ENCODE results near the gene HEPHL1. TPM values are rescaled to one million over a fixed set of nuclear protein-coding genes. Genes with fewer than 3 reads are reported as not detected.

The HEPHL1 gene
- total and polyA plus RNA-seq, 2 donors: 0.14 to 0.27 TPM

DNA sequence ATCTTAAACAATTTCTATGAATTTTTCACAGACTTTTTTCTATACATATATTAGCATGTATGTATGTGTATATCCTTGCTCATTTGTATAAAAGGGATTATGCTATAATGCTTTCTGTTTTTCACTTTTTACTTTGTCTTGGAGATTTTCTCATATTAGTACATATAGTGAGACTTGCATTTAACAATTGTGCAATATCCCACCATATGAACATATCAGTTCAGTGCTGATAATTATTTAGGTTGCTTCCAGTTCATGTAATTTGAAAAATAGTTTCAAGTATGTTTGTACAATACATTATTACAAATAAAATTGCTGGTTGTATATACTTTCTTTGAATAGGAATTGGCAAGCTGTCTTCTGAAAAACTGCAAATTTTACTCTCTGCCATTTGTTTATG lies 37.9 kb downstream of the HEPHL1 start:
- Histone ChIP-seq H3K9me3 (ENCODE audit: control insufficient read depth in 2 of 2, insufficient read depth in 1 of 2, low read length in 1 of 2) (no peaks in the 10 kb centered on the region), H3K27ac (ENCODE audit: low read depth in 1 of 2, low read length in 1 of 2) (no peak overlapping the region), H3K36me3 (ENCODE audit: control insufficient read depth in 2 of 2, insufficient read depth in 2 of 2, low read length in 1 of 2) (no peaks in the 10 kb centered on the region), H3K4me3 (ENCODE audit: low read length in 2 of 2) (no peak overlapping the region), H3K4me1 (ENCODE audit: control insufficient read depth in 2 of 2, insufficient read depth in 2 of 2, low read length in 2 of 2) (no peaks in the 10 kb centered on the region), H3K27me3 (ENCODE audit: control insufficient read depth in 2 of 2, insufficient read depth in 1 of 2, low read length in 1 of 2) (no peaks in the 10 kb centered on the region)
- no peak for DNase-seq (ENCODE audit: low read depth in 6 of 9, low spot score in 9 of 9)

GRCh38 chr11:94060401-94060800 lies 39.2 kb downstream of the HEPHL1 start:
- Histone ChIP-seq H3K27ac (ENCODE audit: low read depth in 1 of 2, low read length in 1 of 2) (no peak overlapping the region), H3K9me3 (ENCODE audit: control insufficient read depth in 2 of 2, insufficient read depth in 1 of 2, low read length in 1 of 2) (no peaks in the 10 kb centered on the region), H3K27me3 (ENCODE audit: control insufficient read depth in 2 of 2, insufficient read depth in 1 of 2, low read length in 1 of 2) (no peaks in the 10 kb centered on the region), H3K4me1 (ENCODE audit: control insufficient read depth in 2 of 2, insufficient read depth in 2 of 2, low read length in 2 of 2) (no peaks in the 10 kb centered on the region), H3K36me3 (ENCODE audit: control insufficient read depth in 2 of 2, insufficient read depth in 2 of 2, low read length in 1 of 2) (no peaks in the 10 kb centered on the region), H3K4me3 (ENCODE audit: low read length in 2 of 2) (no peak overlapping the region)
- no peak for DNase-seq (ENCODE audit: low read depth in 6 of 9, low spot score in 9 of 9)

GRCh38 chr11:94062360-94062759 lies 41.2 kb downstream of the HEPHL1 start:
- Histone ChIP-seq H3K36me3 (ENCODE audit: control insufficient read depth in 2 of 2, insufficient read depth in 2 of 2, low read length in 1 of 2) (no peaks in the 10 kb centered on the region), H3K27ac (ENCODE audit: low read depth in 1 of 2, low read length in 1 of 2) (no peak overlapping the region), H3K9me3 (ENCODE audit: control insufficient read depth in 2 of 2, insufficient read depth in 1 of 2, low read length in 1 of 2) (no peaks in the 10 kb centered on the region), H3K27me3 (ENCODE audit: control insufficient read depth in 2 of 2, insufficient read depth in 1 of 2, low read length in 1 of 2) (no peaks in the 10 kb centered on the region), H3K4me1 (ENCODE audit: control insufficient read depth in 2 of 2, insufficient read depth in 2 of 2, low read length in 2 of 2) (no peaks in the 10 kb centered on the region), H3K4me3 (ENCODE audit: low read length in 2 of 2) (no peak overlapping the region)
- DNase-seq (ENCODE audit: low read depth in 6 of 9, low spot score in 9 of 9): no peak
- 94% methylated on average over 2 of the region's 2 CpGs for WGBS

- H3K4me1 ChIP-seq (ENCODE audit: control insufficient read depth in 2 of 2, insufficient read depth in 2 of 2, low read length in 2 of 2): no peaks in the 10 kb centered on the region
- WGBS: 90% methylated on average over 3 of the region's 3 CpGs
- H3K4me3 ChIP-seq (ENCODE audit: low read length in 2 of 2): no peak overlapping the region
- H3K36me3 ChIP-seq (ENCODE audit: control insufficient read depth in 2 of 2, insufficient read depth in 2 of 2, low read length in 1 of 2): no peaks in the 10 kb centered on the region
- H3K27ac ChIP-seq (ENCODE audit: low read depth in 1 of 2, low read length in 1 of 2): no peak overlapping the region
- DNase-seq (ENCODE audit: low read depth in 6 of 9, low spot score in 9 of 9): no peak
- H3K9me3 ChIP-seq (ENCODE audit: control insufficient read depth in 2 of 2, insufficient read depth in 1 of 2, low read length in 1 of 2): no peaks in the 10 kb centered on the region
- no peaks in the 10 kb centered on the region for H3K27me3 ChIP-seq (ENCODE audit: control insufficient read depth in 2 of 2, insufficient read depth in 1 of 2, low read length in 1 of 2)
Measured at GRCh38 chr11:94066901-94067429, 45.8 kb downstream of the HEPHL1 start.

- no peak for DNase-seq (ENCODE audit: low read depth in 6 of 9, low spot score in 9 of 9)
- Histone ChIP-seq H3K27ac (ENCODE audit: low read depth in 1 of 2, low read length in 1 of 2) (no peak overlapping the region), H3K9me3 (ENCODE audit: control insufficient read depth in 2 of 2, insufficient read depth in 1 of 2, low read length in 1 of 2) (no peaks in the 10 kb centered on the region), H3K27me3 (ENCODE audit: control insufficient read depth in 2 of 2, insufficient read depth in 1 of 2, low read length in 1 of 2) (no peaks in the 10 kb centered on the region), H3K36me3 (ENCODE audit: control insufficient read depth in 2 of 2, insufficient read depth in 2 of 2, low read length in 1 of 2) (no peaks in the 10 kb centered on the region), H3K4me3 (ENCODE audit: low read length in 2 of 2) (no peak overlapping the region), H3K4me1 (ENCODE audit: control insufficient read depth in 2 of 2, insufficient read depth in 2 of 2, low read length in 2 of 2) (no peaks in the 10 kb centered on the region)
- 96% methylated on average over 2 of the region's 2 CpGs for WGBS
Measured at GRCh38 chr11:94068764-94069163, 47.6 kb downstream of the HEPHL1 start.

- H3K27me3 ChIP-seq (ENCODE audit: control insufficient read depth in 2 of 2, insufficient read depth in 1 of 2, low read length in 1 of 2): no peaks in the 10 kb centered on the region
- no peaks in the 10 kb centered on the region for H3K4me1 ChIP-seq (ENCODE audit: control insufficient read depth in 2 of 2, insufficient read depth in 2 of 2, low read length in 2 of 2)
- H3K27ac ChIP-seq (ENCODE audit: low read depth in 1 of 2, low read length in 1 of 2): no peak overlapping the region
- no peaks in the 10 kb centered on the region for H3K36me3 ChIP-seq (ENCODE audit: control insufficient read depth in 2 of 2, insufficient read depth in 2 of 2, low read length in 1 of 2)
- DNase-seq (ENCODE audit: low read depth in 6 of 9, low spot score in 9 of 9): no peak
- H3K9me3 ChIP-seq (ENCODE audit: control insufficient read depth in 2 of 2, insufficient read depth in 1 of 2, low read length in 1 of 2): no peaks in the 10 kb centered on the region
- no peak overlapping the region for H3K4me3 ChIP-seq (ENCODE audit: low read length in 2 of 2)
- 53% methylated on average over 2 of the region's 2 CpGs for WGBS
Measured at GRCh38 chr11:94077552-94078293, 56.6 kb downstream of the HEPHL1 start.

- no peak for DNase-seq (ENCODE audit: low read depth in 6 of 9, low spot score in 9 of 9)
- H3K27me3 ChIP-seq (ENCODE audit: control insufficient read depth in 2 of 2, insufficient read depth in 1 of 2, low read length in 1 of 2): no peaks in the 10 kb centered on the region
- no peaks in the 10 kb centered on the region for H3K9me3 ChIP-seq (ENCODE audit: control insufficient read depth in 2 of 2, insufficient read depth in 1 of 2, low read length in 1 of 2)
- H3K4me1 ChIP-seq (ENCODE audit: control insufficient read depth in 2 of 2, insufficient read depth in 2 of 2, low read length in 2 of 2): no peaks in the 10 kb centered on the region
- no peak overlapping the region for H3K4me3 ChIP-seq (ENCODE audit: low read length in 2 of 2)
- H3K36me3 ChIP-seq (ENCODE audit: control insufficient read depth in 2 of 2, insufficient read depth in 2 of 2, low read length in 1 of 2): no peaks in the 10 kb centered on the region
- WGBS: 100% methylated on average over 1 of the region's 1 CpG
- no peak overlapping the region for H3K27ac ChIP-seq (ENCODE audit: low read depth in 1 of 2, low read length in 1 of 2)
Measured at GRCh38 chr11:94084164-94084563, 63.0 kb downstream of the HEPHL1 start.

DNA sequence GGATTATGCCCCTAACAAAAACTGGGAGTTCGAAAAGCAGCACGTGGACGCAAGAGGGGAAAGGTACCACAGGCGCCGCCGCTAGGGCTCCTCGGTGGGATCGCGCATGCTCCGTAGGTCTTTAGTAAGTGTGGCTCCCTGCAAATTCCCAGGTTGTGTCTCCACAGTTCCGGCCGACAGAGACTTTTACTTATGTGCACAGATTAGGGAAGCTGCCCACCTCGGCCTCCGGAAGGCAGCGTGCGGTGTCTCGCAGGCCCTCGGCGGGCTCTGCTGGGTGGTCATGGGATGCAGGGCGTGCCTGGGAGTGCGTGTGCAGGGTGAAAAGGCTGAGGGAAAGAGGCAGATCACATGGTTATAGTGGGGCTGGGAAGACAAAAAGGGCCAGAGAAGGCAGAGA lies 67.8 kb downstream of the HEPHL1 start:
- H3K36me3 ChIP-seq (ENCODE audit: control insufficient read depth in 2 of 2, insufficient read depth in 2 of 2, low read length in 1 of 2): no peaks in the 10 kb centered on the region
- no peaks in the 10 kb centered on the region for H3K9me3 ChIP-seq (ENCODE audit: control insufficient read depth in 2 of 2, insufficient read depth in 1 of 2, low read length in 1 of 2)
- DNase-seq (ENCODE audit: low read depth in 6 of 9, low spot score in 9 of 9): no peak
- WGBS: 92% methylated on average over 21 of the region's 21 CpGs
- no peaks in the 10 kb centered on the region for H3K27me3 ChIP-seq (ENCODE audit: control insufficient read depth in 2 of 2, insufficient read depth in 1 of 2, low read length in 1 of 2)
- no peak overlapping the region for H3K4me3 ChIP-seq (ENCODE audit: low read length in 2 of 2)
- no peak overlapping the region for H3K27ac ChIP-seq (ENCODE audit: low read depth in 1 of 2, low read length in 1 of 2)
- no peaks in the 10 kb centered on the region for H3K4me1 ChIP-seq (ENCODE audit: control insufficient read depth in 2 of 2, insufficient read depth in 2 of 2, low read length in 2 of 2)

GRCh38 chr11:94089341-94089740 lies 68.2 kb downstream of the HEPHL1 start:
- Histone ChIP-seq H3K4me3 (ENCODE audit: low read length in 2 of 2) (no peak overlapping the region), H3K4me1 (ENCODE audit: control insufficient read depth in 2 of 2, insufficient read depth in 2 of 2, low read length in 2 of 2) (no peaks in the 10 kb centered on the region), H3K27me3 (ENCODE audit: control insufficient read depth in 2 of 2, insufficient read depth in 1 of 2, low read length in 1 of 2) (no peaks in the 10 kb centered on the region), H3K36me3 (ENCODE audit: control insufficient read depth in 2 of 2, insufficient read depth in 2 of 2, low read length in 1 of 2) (no peaks in the 10 kb centered on the region), H3K27ac (ENCODE audit: low read depth in 1 of 2, low read length in 1 of 2) (no peak overlapping the region), H3K9me3 (ENCODE audit: control insufficient read depth in 2 of 2, insufficient read depth in 1 of 2, low read length in 1 of 2) (no peaks in the 10 kb centered on the region)
- no peak for DNase-seq (ENCODE audit: low read depth in 6 of 9, low spot score in 9 of 9)
- WGBS: 96% methylated on average over 6 of the region's 6 CpGs

Measured in thymus (tissue), 11 donors.